Breast epithelium (tissue), 3 donors: ENCODE data around the gene TMEM132D.

Experiments
- CTCF ChIP-seq, 3 donors: fragments of 450-650 bp; IDR thresholded peaks; one replicate each; pipeline ENCODE4 v1.5.1; 2016 to 2017; ENCODE audit warnings: antibody characterized with exemption in 3 of 3, mild to moderate bottlenecking in 3 of 3, moderate library complexity in 3 of 3
- POLR2A ChIP-seq: fragments of 450-650 bp; IDR thresholded peaks from one replicate; pipeline ENCODE4 v1.6.1; 2016; ENCODE audit warnings: antibody characterized with exemption, mild to moderate bottlenecking, moderate library complexity
- POLR2AphosphoS5 ChIP-seq, 3 donors: sonication (generic); formaldehyde crosslinking; IDR thresholded peaks; one replicate each; pipeline ENCODE4 v1.6.1; 2017; ENCODE audit warnings: antibody characterized with exemption in 3 of 3

GRCh38 chr12:129241852-129242251 lies 662.0 kb downstream of the TMEM132D start:
- TF ChIP-seq CTCF (IDR thresholded peaks at IDR 0.05) = no peak
- TF ChIP-seq POLR2A = no peak
- TF ChIP-seq POLR2AphosphoS5 (IDR thresholded peaks at IDR 0.05) = no peak
